K562 (cell line): ENCODE measurements around the gene ZFP36. TPM values are rescaled to one million over a fixed set of nuclear protein-coding genes. Genes with fewer than 3 reads are reported as not detected.

Experiments
- CXXC5 ChIP-seq: fragments of 250-450 bp; sonication (Bioruptor Pico); IDR thresholded peaks from 2 replicates; pipeline ENCODE4 v1.8.0; 2022; ENCODE audit warnings: inconsistent platforms, mild to moderate bottlenecking, moderate library complexity
- DPF2 ChIP-seq: fragments of 450-650 bp; IDR thresholded peaks from 2 replicates; pipeline ENCODE4 v1.6.1; 2016
- HNRNPL ChIP-seq: fragments of 200-400 bp; formaldehyde crosslinking; IDR thresholded peaks from 2 replicates; pipeline ENCODE4 v1.6.1; 2017; ENCODE audit warnings: low read depth, mild to moderate bottlenecking, low read length
- RB1 ChIP-seq: fragments of 450-650 bp; IDR thresholded peaks from 2 replicates; pipeline ENCODE4 v1.6.1; 2017; ENCODE audit warnings: low read depth, mild to moderate bottlenecking
- RHOXF2B ChIP-seq: fragments of 250-450 bp; sonication (Bioruptor Pico); conservative IDR thresholded peaks from 2 replicates; pipeline ENCODE4 v1.5.1; 2021
- SIN3A ChIP-seq, 2 experiments: fragments of 150-350 bp in 1 of 2; IDR thresholded peaks; 2 replicates each; pipeline ENCODE4 v1.6.1; 2011 to 2016; ENCODE audit warnings: borderline replicate concordance in 2 of 2, low read depth in 2 of 2, low read length in 2 of 2, mild to moderate bottlenecking in 2 of 2, moderate library complexity in 2 of 2; ENCODE audit not compliant: control insufficient read depth in 1 of 2
- SP2 ChIP-seq: IDR thresholded peaks from 2 replicates; pipeline ENCODE4 v1.6.1; 2011; ENCODE audit warnings: mild to moderate bottlenecking, low read depth, low read length, moderate library complexity; ENCODE audit not compliant: poor library complexity, severe bottlenecking; ENCODE audit errors: extremely low read depth
- ZNF444 ChIP-seq: fragments of 250-450 bp; sonication (Bioruptor Pico); IDR thresholded peaks from 2 replicates; pipeline ENCODE4 v1.4.0; 2020; ENCODE audit warnings: mild to moderate bottlenecking, moderate library complexity
- polyA plus RNA-seq, 8 experiments: library from polyadenylated mRNA; depleted of rRNA in 4 of 8; stranded (reverse) in 5 of 8; unstranded in 3 of 8; fragments of >200 nt; fragmentation: Nextera tagmentation in 2 of 8; fragmentation: Illumina TruSeq in 1 of 8; extraction: Ambion mirVana in 2 of 8; extraction: Trizol in 1 of 8; gene quantifications; 2 replicates each; pipeline versions ENCODE4 v1.2.1 to v1.2.3, GENCODE V29; 2011 to 2014; ENCODE audit warnings: inconsistent platforms in 1 of 8, missing spikeins in 1 of 8
- total RNA-seq, 7 experiments: library from RNA; depleted of rRNA in 6 of 7; stranded (reverse); fragments of >200 nt in 6 of 7; fragmentation: Illumina TruSeq in 2 of 7; extraction: Trizol in 2 of 7; gene quantifications; 2 replicates each; pipeline versions ENCODE4 v1.2.1 to v1.2.3, GENCODE V29; 2011 to 2021; ENCODE audit warnings: low replicate concordance in 1 of 7
- TF ChIP-seq, protein P1 (sequence below), 2 experiments: fragments of 250-450 bp in 1 of 2; fragments of 450-650 bp in 1 of 2; sonication (Bioruptor Pico) in 1 of 2; IDR thresholded peaks; 2 replicates each; pipeline versions ENCODE4 v1.6.1 to v1.8.0; 2016 to 2021; ENCODE audit warnings: mild to moderate bottlenecking in 2 of 2, moderate library complexity in 2 of 2, missing compliant biosample characterization in 1 of 2, missing genetic modification characterization in 1 of 2
- TF ChIP-seq, protein P2 (sequence below): fragments of 450-650 bp; IDR thresholded peaks from 2 replicates; pipeline ENCODE4 v1.6.1; 2018; ENCODE audit warnings: mild to moderate bottlenecking, low read depth; ENCODE audit not compliant: partially characterized antibody
- TF ChIP-seq, protein P3 (sequence below): fragments of 250-450 bp; sonication (Bioruptor Pico); IDR thresholded peaks from 2 replicates; pipeline ENCODE4 v1.8.0; 2021; ENCODE audit warnings: moderate library complexity, mild to moderate bottlenecking, inconsistent platforms
- TF ChIP-seq, protein P4 (sequence below): sonication (generic); formaldehyde crosslinking; IDR thresholded peaks from 2 replicates; pipeline ENCODE4 v1.8.1; 2023; ENCODE audit warnings: mild to moderate bottlenecking, missing genetic modification reagents
- TF ChIP-seq, protein P5 (sequence below), 2 experiments: fragments of 450-650 bp in 1 of 2; sonication (generic) in 1 of 2; formaldehyde crosslinking in 1 of 2; IDR thresholded peaks in 1 of 2; conservative IDR thresholded peaks in 1 of 2; 2 replicates each; pipeline versions ENCODE4 v1.6.1 to v1.8.1; 2016 to 2023; ENCODE audit warnings: mild to moderate bottlenecking in 2 of 2, moderate library complexity in 2 of 2, inconsistent platforms in 1 of 2, missing genetic modification reagents in 1 of 2
- TF ChIP-seq, protein P6 (sequence below): fragments of 450-650 bp; IDR thresholded peaks from 2 replicates; pipeline ENCODE4 v1.6.1; 2014; ENCODE audit warnings: low read depth, mild to moderate bottlenecking, moderate library complexity, borderline replicate concordance

The ZFP36 gene
- total and polyA plus RNA-seq, 9 of the 15 experiments (the other 6 are each of a cell fraction or from before 2014, with no cell fraction given) = 1.0 to 20.1 (median 3.5) TPM

DNA sequence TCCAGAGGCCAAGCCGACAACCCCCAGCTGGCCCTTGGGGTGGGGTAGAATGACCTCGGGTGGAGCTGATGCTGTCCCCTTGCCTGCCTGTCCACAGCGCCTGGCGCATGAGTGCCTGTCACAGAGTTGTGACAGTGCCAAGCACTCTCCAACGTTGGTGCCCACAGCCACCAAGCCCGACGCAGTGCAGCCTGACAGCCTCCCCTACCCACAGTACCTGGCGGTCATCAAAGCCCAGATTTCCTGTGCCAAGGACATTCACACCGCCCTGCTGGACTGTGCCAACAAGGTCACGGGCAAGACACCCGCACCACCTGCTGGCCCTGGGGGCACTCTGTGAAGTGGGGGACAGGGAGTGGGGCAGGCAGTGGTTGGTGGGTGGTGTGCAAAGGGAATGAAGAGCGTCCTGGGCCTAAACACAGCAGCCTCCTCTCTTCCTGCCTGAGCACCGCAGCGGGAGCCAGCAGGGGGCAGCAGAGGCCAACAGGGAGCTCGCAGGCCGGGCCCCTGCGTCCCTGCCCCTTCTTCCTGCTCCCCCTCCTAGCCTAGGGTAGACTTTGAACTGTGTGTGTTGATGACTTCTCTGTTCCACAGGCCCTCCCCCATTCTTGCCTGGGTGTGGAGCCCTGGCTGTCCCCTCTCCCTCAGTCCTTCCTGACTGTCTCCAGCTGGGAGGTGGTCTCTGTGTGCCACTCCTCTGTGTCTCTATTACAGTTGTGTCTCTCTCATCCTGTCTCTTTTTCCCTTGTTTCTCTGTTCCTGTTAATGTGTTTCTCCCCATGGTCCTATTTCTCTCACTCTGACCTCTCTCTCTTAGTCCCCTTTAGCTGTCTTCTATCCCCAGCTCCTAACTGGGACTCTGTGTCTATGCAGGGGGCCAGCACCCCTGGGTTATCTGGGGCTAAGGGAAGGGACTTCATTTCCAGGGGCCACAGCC lies 9.0 kb upstream of the ZFP36 start (continued):
- TF ChIP-seq, protein P1, sequence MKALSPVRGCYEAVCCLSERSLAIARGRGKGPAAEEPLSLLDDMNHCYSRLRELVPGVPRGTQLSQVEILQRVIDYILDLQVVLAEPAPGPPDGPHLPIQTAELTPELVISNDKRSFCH (CRISPR knock-in tag; IDR thresholded peaks at IDR 0.05) = no peak
- TF ChIP-seq, protein P1 (tag; IDR thresholded peaks at IDR 0.05) = no peak
- TF ChIP-seq CXXC5 (peak; percentile 65), HNRNPL (no peak), DPF2 (peak; percentile 24; the same call in 1 of the 2 replicates), RHOXF2B (CRISPR knock-in tag) (no peak), ZNF444 (CRISPR knock-in tag) (no peak), SP2 (no peak), SIN3A (IDR thresholded peaks at IDR 0.05; ENCODE audit: borderline replicate concordance in 2 of 2, control insufficient read depth in 1 of 2, low read depth in 2 of 2, low read length in 2 of 2) (no peak), RB1 (peak; percentile 84)
- TF ChIP-seq, protein P2, sequence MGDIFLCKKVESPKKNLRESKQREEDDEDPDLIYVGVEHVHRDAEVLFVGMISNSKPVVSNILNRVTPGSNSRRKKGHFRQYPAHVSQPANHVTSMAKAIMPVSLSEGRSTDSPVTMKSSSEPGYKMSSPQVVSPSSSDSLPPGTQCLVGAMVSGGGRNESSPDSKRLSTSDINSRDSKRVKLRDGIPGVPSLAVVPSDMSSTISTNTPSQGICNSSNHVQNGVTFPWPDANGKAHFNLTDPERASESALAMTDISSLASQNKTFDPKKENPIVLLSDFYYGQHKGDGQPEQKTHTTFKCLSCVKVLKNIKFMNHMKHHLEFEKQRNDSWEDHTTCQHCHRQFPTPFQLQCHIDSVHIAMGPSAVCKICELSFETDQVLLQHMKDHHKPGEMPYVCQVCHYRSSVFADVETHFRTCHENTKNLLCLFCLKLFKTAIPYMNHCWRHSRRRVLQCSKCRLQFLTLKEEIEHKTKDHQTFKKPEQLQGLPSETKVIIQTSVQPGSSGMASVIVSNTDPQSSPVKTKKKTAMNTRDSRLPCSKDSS = no peak
- TF ChIP-seq, protein P3, sequence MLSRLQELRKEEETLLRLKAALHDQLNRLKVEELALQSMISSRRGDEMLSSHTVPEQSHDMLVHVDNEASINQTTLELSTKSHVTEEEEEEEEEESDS (CRISPR knock-in tag) = no peak
- TF ChIP-seq, protein P4, sequence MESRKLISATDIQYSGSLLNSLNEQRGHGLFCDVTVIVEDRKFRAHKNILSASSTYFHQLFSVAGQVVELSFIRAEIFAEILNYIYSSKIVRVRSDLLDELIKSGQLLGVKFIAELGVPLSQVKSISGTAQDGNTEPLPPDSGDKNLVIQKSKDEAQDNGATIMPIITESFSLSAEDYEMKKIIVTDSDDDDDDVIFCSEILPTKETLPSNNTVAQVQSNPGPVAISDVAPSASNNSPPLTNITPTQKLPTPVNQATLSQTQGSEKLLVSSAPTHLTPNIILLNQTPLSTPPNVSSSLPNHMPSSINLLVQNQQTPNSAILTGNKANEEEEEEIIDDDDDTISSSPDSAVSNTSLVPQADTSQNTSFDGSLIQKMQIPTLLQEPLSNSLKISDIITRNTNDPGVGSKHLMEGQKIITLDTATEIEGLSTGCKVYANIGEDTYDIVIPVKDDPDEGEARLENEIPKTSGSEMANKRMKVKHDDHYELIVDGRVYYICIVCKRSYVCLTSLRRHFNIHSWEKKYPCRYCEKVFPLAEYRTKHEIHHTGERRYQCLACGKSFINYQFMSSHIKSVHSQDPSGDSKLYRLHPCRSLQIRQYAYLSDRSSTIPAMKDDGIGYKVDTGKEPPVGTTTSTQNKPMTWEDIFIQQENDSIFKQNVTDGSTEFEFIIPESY = 0 out of 2 replicates have a peak, but pooled peaks have one; percentile 38
- TF ChIP-seq, protein P5, sequence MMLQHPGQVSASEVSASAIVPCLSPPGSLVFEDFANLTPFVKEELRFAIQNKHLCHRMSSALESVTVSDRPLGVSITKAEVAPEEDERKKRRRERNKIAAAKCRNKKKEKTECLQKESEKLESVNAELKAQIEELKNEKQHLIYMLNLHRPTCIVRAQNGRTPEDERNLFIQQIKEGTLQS (IDR thresholded peaks at IDR 0.05) = no peak
- TF ChIP-seq, protein P5 (CRISPR knock-in tag; conservative IDR thresholded peaks at IDR 0.05) = no peak
- TF ChIP-seq, protein P6, sequence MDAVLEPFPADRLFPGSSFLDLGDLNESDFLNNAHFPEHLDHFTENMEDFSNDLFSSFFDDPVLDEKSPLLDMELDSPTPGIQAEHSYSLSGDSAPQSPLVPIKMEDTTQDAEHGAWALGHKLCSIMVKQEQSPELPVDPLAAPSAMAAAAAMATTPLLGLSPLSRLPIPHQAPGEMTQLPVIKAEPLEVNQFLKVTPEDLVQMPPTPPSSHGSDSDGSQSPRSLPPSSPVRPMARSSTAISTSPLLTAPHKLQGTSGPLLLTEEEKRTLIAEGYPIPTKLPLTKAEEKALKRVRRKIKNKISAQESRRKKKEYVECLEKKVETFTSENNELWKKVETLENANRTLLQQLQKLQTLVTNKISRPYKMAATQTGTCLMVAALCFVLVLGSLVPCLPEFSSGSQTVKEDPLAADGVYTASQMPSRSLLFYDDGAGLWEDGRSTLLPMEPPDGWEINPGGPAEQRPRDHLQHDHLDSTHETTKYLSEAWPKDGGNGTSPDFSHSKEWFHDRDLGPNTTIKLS = no peak
